Smooth muscle cell (in vitro differentiated cells): ENCODE measurements around the gene RNF169. TPM values are rescaled to one million over a fixed set of nuclear protein-coding genes. Genes with fewer than 3 reads are reported as not detected.
A peak's percentile ranks its signal among the peaks of the same experiment; 100 is the strongest.

Source experiments
- DNase-seq: peaks from one replicate; lab custom pipeline; 2025; ENCODE audit not compliant: unreplicated experiment; lab: John Stamatoyannopoulos, UW
- H2AFZ ChIP-seq: fragments of 200-600 bp; sonication (generic); 2 replicates; pipeline ENCODE4 v1.6.0; 2016; ENCODE audit warnings: antibody characterized with exemption, low read depth, mild to moderate bottlenecking
- H3F3A ChIP-seq: fragments of 200-600 bp; sonication (generic); 2 replicates; pipeline ENCODE4 v1.6.0; 2017; ENCODE audit warnings: antibody characterized with exemption, low read depth
- H3K27ac ChIP-seq: fragments of 200-600 bp; sonication (generic); 2 replicates; pipeline ENCODE4 v1.5.1; 2016; ENCODE audit warnings: low read depth, mild to moderate bottlenecking
- H3K27me3 ChIP-seq: fragments of 200-600 bp; sonication (generic); 2 replicates; pipeline ENCODE4 v1.6.1; 2016; ENCODE audit warnings: low read depth, mild to moderate bottlenecking
- H3K36me3 ChIP-seq: fragments of 200-600 bp; sonication (generic); 2 replicates; pipeline ENCODE4 v1.5.1; 2016; ENCODE audit warnings: low read depth
- H3K4me1 ChIP-seq: fragments of 200-600 bp; sonication (generic); 2 replicates; pipeline ENCODE4 v1.5.1; 2016; ENCODE audit warnings: low read depth
- H3K4me2 ChIP-seq: fragments of 200-600 bp; sonication (generic); 2 replicates; pipeline ENCODE4 v1.6.0; 2016; ENCODE audit warnings: mild to moderate bottlenecking
- H3K4me3 ChIP-seq: fragments of 200-600 bp; sonication (generic); 2 replicates; pipeline ENCODE4 v1.5.1; 2016; ENCODE audit warnings: mild to moderate bottlenecking
- H3K79me2 ChIP-seq: fragments of 200-600 bp; sonication (generic); 2 replicates; pipeline ENCODE4 v1.6.0; 2016; ENCODE audit warnings: low read depth, mild to moderate bottlenecking
- H3K9ac ChIP-seq: fragments of 200-600 bp; sonication (generic); 2 replicates; pipeline ENCODE4 v1.6.0; 2016; ENCODE audit warnings: low read depth
- H3K9me3 ChIP-seq: fragments of 200-600 bp; sonication (generic); replicated peaks from 2 replicates; pipeline ENCODE4 v1.5.1; 2016; ENCODE audit warnings: low read depth
- H4K20me1 ChIP-seq: fragments of 200-600 bp; sonication (generic); 2 replicates; pipeline ENCODE4 v1.6.0; 2016; ENCODE audit warnings: low read depth
- CTCF ChIP-seq: fragments of 200-600 bp; sonication (generic); IDR thresholded peaks from 2 replicates; pipeline ENCODE4 v1.5.1; 2017; ENCODE audit warnings: borderline replicate concordance, mild to moderate bottlenecking, antibody characterized with exemption; ENCODE audit not compliant: insufficient read depth, poor library complexity, severe bottlenecking
- WGBS: methylation state at CpG from one replicate; pipeline ENCODE4 v1.1.7; 2016; ENCODE audit warnings: low lambda C conversion rate; 5-methylcytosine and 5-hydroxymethylcytosine counted together
- polyA plus RNA-seq: library from polyadenylated mRNA; unstranded; fragments of >200 nt; fragmentation: Nextera tagmentation; extraction: Ambion mirVana; gene quantifications from 2 replicates; pipeline ENCODE4 v1.2.1, GENCODE V29; 2016
- total RNA-seq: library from RNA; depleted of rRNA; stranded (reverse); fragments of >200 nt; gene quantifications from 2 replicates; pipeline ENCODE4 v1.2.3, GENCODE V29; 2014

The RNF169 gene
- total and polyA plus RNA-seq, 2 experiments from 2014 or later: 2.2 to 13.6 TPM

- no peaks in the 10 kb centered on the region for H3F3A ChIP-seq
- peak within 1 kb of the TSS; percentile 90 for H3K4me2 ChIP-seq
- no peaks in the 10 kb centered on the region for H3K79me2 ChIP-seq
- peaks cover 70% of the 10 kb centered on the region for H3K27me3 ChIP-seq
- H4K20me1 ChIP-seq: no peaks in the 10 kb centered on the region
- H2AFZ ChIP-seq: peak within 1 kb of the TSS; percentile 39
- H3K36me3 ChIP-seq: no peaks in the 10 kb centered on the region
- no peak for DNase-seq
- 38% methylated on average over 23 of the region's 69 CpGs for WGBS
- no peak within 1 kb of the TSS for H3K27ac ChIP-seq
- H3K9ac ChIP-seq: no peak within 1 kb of the TSS
- H3K9me3 ChIP-seq: no peaks in the 10 kb centered on the region
- peak within 1 kb of the TSS; percentile 51 for H3K4me3 ChIP-seq
- H3K4me1 ChIP-seq: peaks cover 6% of the 10 kb centered on the region
- no peak for TF ChIP-seq CTCF
These were observed 17.2 kb upstream of the RNF169 start, which contains the start of gene CHRDL2 for GRCh38 chr11:74731301-74732094. TSS of gene CHRDL2 (minus strand) at chr11:74731426. CDS start at chr11:74730888, 538 bp downstream.

GRCh38 chr11:74734559-74734925 is 14.1 kb upstream of the RNF169 start:
- H3K9ac ChIP-seq: no peak overlapping the region
- H3K27me3 ChIP-seq: peaks cover 52% of the 10 kb centered on the region
- 90% methylated on average over 1 of the region's 1 CpG for WGBS

GRCh38 chr11:74735365-74735928 is 13.2 kb upstream of the RNF169 start:
- WGBS: 84% methylated on average over 6 of the region's 6 CpGs
- no peaks in the 10 kb centered on the region for H3K79me2 ChIP-seq
- no peaks in the 10 kb centered on the region for H4K20me1 ChIP-seq
- H3K4me1 ChIP-seq: peaks cover 6% of the 10 kb centered on the region
- TF ChIP-seq CTCF: no peak
- no peak overlapping the region for H3K4me2 ChIP-seq
- no peaks in the 10 kb centered on the region for H3F3A ChIP-seq
- no peaks in the 10 kb centered on the region for H3K9me3 ChIP-seq
- peaks cover 43% of the 10 kb centered on the region for H3K27me3 ChIP-seq
- no peak overlapping the region for H3K27ac ChIP-seq
- H3K9ac ChIP-seq: no peak overlapping the region
- no peak overlapping the region for H2AFZ ChIP-seq
- no peaks in the 10 kb centered on the region for H3K36me3 ChIP-seq
- DNase-seq: no peak
- no peak overlapping the region for H3K4me3 ChIP-seq

More at GRCh38 chr11:74734559-74734925, 14.1 kb upstream of the RNF169 start:
- Histone ChIP-seq H3K9me3 (no peaks in the 10 kb centered on the region), H3K4me1 (peaks cover 6% of the 10 kb centered on the region), H3K79me2 (no peaks in the 10 kb centered on the region), H3F3A (no peaks in the 10 kb centered on the region), H3K4me3 (no peak overlapping the region), H3K4me2 (no peak overlapping the region), H3K36me3 (no peaks in the 10 kb centered on the region), H2AFZ (no peak overlapping the region), H4K20me1 (no peaks in the 10 kb centered on the region), H3K27ac (no peak overlapping the region)
- no peak for DNase-seq
- no peak for TF ChIP-seq CTCF
